ENCODE results near the gene NXPE3. TPM values are rescaled to one million over a fixed set of nuclear protein-coding genes. Genes with fewer than 3 reads are reported as not detected.
"Not testable (repeated sequence)": the region's sequence is repeated elsewhere in the genome, so short reads cannot be mapped to it uniquely, and the experiment has no call there.

The NXPE3 gene
- total RNA-seq, 1 donor from 2014 or later = 12.7 TPM

GRCh38 chr3:101744811-101745210 is 34.2 kb upstream of the NXPE3 start:
- DNase-seq (ENCODE audit: low spot score in 2 of 2, unreplicated experiment in 2 of 2) = no peak
- H3K4me1 Mint-ChIP-seq = no peaks in the 10 kb centered on the region
- H3K27ac Mint-ChIP-seq = no peak overlapping the region

GRCh38 chr3:101745934-101746333 is 33.1 kb upstream of the NXPE3 start:
- not testable (repeated sequence) for H3K27ac Mint-ChIP-seq; H3K4me1 Mint-ChIP-seq; DNase-seq (ENCODE audit: low spot score in 2 of 2, unreplicated experiment in 2 of 2); H3K4me3 Mint-ChIP-seq; H3K27me3 Mint-ChIP-seq (ENCODE audit: low read depth)
- peaks cover 46% of the 10 kb centered on the region for H3K36me3 Mint-ChIP-seq
- peaks cover 22% of the 10 kb centered on the region for H3K9me3 Mint-ChIP-seq

More at GRCh38 chr3:101744811-101745210, 34.2 kb upstream of the NXPE3 start:
- no peaks in the 10 kb centered on the region for H3K27me3 Mint-ChIP-seq (ENCODE audit: low read depth)
- peaks cover 20% of the 10 kb centered on the region for H3K9me3 Mint-ChIP-seq
- peaks cover 47% of the 10 kb centered on the region for H3K36me3 Mint-ChIP-seq
- TF ChIP-seq CTCF (IDR thresholded peaks at IDR 0.05; ENCODE audit: unreplicated experiment) = no peak
- H3K4me3 Mint-ChIP-seq = no peak overlapping the region

- not testable (repeated sequence) for DNase-seq (ENCODE audit: low spot score in 2 of 2, unreplicated experiment in 2 of 2); H3K27ac Mint-ChIP-seq; H3K27me3 Mint-ChIP-seq (ENCODE audit: low read depth); H3K4me3 Mint-ChIP-seq; H3K4me1 Mint-ChIP-seq
- Mint-ChIP-seq H3K36me3 (peaks cover 66% of the 10 kb centered on the region), H3K9me3 (peaks cover 18% of the 10 kb centered on the region)
Observed at GRCh38 chr3:101753386-101754113, 25.5 kb upstream of the NXPE3 start.

GRCh38 chr3:101758224-101758623 is 20.8 kb upstream of the NXPE3 start:
- peaks cover 53% of the 10 kb centered on the region for H3K36me3 Mint-ChIP-seq

GRCh38 chr3:101762041-101762646 is 16.9 kb upstream of the NXPE3 start:
- H3K4me3 Mint-ChIP-seq = no peak overlapping the region
- no peak for TF ChIP-seq CTCF (IDR thresholded peaks at IDR 0.05; ENCODE audit: unreplicated experiment)
- H3K9me3 Mint-ChIP-seq = no peaks in the 10 kb centered on the region
- no peaks in the 10 kb centered on the region for H3K4me1 Mint-ChIP-seq
- no peak overlapping the region for H3K27ac Mint-ChIP-seq
- no peak for DNase-seq (ENCODE audit: low spot score in 2 of 2, unreplicated experiment in 2 of 2)
- H3K27me3 Mint-ChIP-seq (ENCODE audit: low read depth) = no peaks in the 10 kb centered on the region
- H3K36me3 Mint-ChIP-seq = peaks cover 34% of the 10 kb centered on the region

More at GRCh38 chr3:101758224-101758623, 20.8 kb upstream of the NXPE3 start:
- Mint-ChIP-seq H3K4me3 (no peak overlapping the region), H3K4me1 (no peaks in the 10 kb centered on the region), H3K27me3 (ENCODE audit: low read depth) (no peaks in the 10 kb centered on the region), H3K27ac (no peak overlapping the region), H3K9me3 (no peaks in the 10 kb centered on the region)
- no peak for TF ChIP-seq CTCF (IDR thresholded peaks at IDR 0.05; ENCODE audit: unreplicated experiment)
- no peak for DNase-seq (ENCODE audit: low spot score in 2 of 2, unreplicated experiment in 2 of 2)

GRCh38 chr3:101777745-101778281 is 1.2 kb upstream of the NXPE3 start:
- peak overlapping the region; percentile 81 for H3K4me3 Mint-ChIP-seq
- not testable (repeated sequence) for DNase-seq (ENCODE audit: low spot score in 2 of 2, unreplicated experiment in 2 of 2); H3K27ac Mint-ChIP-seq; H3K9me3 Mint-ChIP-seq; H3K27me3 Mint-ChIP-seq (ENCODE audit: low read depth); H3K36me3 Mint-ChIP-seq
- H3K4me1 Mint-ChIP-seq = peaks cover 23% of the 10 kb centered on the region

- no peaks in the 10 kb centered on the region for H3K9me3 Mint-ChIP-seq
- H3K36me3 Mint-ChIP-seq = peaks cover 4% of the 10 kb centered on the region
- no peak for DNase-seq (ENCODE audit: low spot score in 2 of 2, unreplicated experiment in 2 of 2)
- H3K4me1 Mint-ChIP-seq = peaks cover 23% of the 10 kb centered on the region
- peak overlapping the region; percentile 81 for H3K4me3 Mint-ChIP-seq
- peak overlapping the region; percentile 51 for H3K27ac Mint-ChIP-seq
- TF ChIP-seq CTCF (IDR thresholded peaks at IDR 0.05; ENCODE audit: unreplicated experiment) = no peak
- H3K27me3 Mint-ChIP-seq (ENCODE audit: low read depth) = no peaks in the 10 kb centered on the region
Observed at GRCh38 chr3:101778385-101779046, 495 bp upstream of the NXPE3 start.

Data from mesothelial cell of epicardium (in vitro differentiated cells).